ENCODE measurements around the gene UNC13D. TPM values are rescaled to one million over a fixed set of nuclear protein-coding genes. Genes with fewer than 3 reads are reported as not detected.

Gene UNC13D
- total and polyA plus RNA-seq, 2 experiments from 2014 or later: 0.06 to 0.65 TPM

DNA sequence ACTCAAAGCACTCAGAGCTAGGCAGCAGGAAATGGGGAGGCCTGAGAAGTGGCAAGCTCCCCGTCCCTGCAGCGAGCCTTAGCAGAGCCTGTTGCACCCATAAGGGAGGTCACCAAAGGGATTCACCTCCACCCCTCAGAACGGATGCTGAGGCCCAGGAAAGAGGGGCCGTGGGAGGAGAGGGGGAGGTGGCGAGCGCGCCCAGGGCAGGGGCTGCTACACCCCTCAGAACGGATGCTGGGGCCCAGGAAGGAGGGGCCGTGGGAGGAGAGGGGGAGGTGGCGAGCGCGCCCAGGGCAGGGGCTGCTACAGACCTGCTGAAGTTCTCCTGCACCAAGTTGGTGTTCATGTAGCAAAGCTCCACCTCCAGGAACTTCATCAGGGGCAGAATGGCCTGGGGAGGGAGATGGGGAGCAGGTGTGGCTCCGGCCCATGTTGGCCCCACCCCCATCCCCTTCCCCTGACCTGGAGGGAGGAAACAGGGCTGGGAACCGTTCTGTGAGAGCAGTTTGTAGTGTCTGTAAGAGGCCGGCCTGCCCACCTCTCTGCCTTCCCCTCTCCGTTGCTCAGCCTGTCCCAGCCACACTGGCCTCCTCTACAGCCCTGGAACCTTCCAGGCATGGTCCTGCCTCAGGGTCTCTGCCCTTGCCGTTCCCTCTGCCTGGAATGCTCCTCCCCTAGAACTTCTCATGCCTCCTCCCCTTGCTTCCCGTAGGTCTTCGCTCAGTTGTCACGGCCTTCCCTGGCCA, 11.4 kb downstream of the UNC13D start:
- TF ChIP-seq EZH2 (IDR thresholded peaks at IDR 0.05; ENCODE audit: insufficient read depth, poor library complexity, severe bottlenecking): no peak
- no peak for TF ChIP-seq EZH2phosphoT487 (IDR thresholded peaks at IDR 0.05; ENCODE audit: insufficient read depth, low read depth)
- H3K27me3 ChIP-seq (replicated peaks; ENCODE audit: insufficient read depth): no peaks in the 10 kb centered on the region
- peaks cover 9% of the 10 kb centered on the region for H3K4me1 ChIP-seq (ENCODE audit: insufficient read depth)
- H3K4me3 ChIP-seq: no peak overlapping the region
- H3F3A ChIP-seq (ENCODE audit: insufficient read depth): no peaks in the 10 kb centered on the region
- H2AFZ ChIP-seq: no peak overlapping the region
- H3K9ac ChIP-seq: no peak overlapping the region
- WGBS, 2 experiments (ENCODE audit: low coverage in 1 of 2, low lambda C conversion rate in 2 of 2, missing lambda C conversion rate in 2 of 2): 69 to 72% methylated on average over 9 to 20 of the region's 20 CpGs
- in situ Hi-C loops (cut with MboI): no loop called here
- no peaks in the 10 kb centered on the region for H3K9me3 ChIP-seq (ENCODE audit: low read depth)
- H3K9me2 ChIP-seq (ENCODE audit: insufficient read depth): no peaks in the 10 kb centered on the region
- H3K4me2 ChIP-seq (ENCODE audit: unreplicated experiment): no peak overlapping the region
- no peak overlapping the region for H3K27ac ChIP-seq
- H3K36me3 ChIP-seq (ENCODE audit: low read depth): no peaks in the 10 kb centered on the region
- no peak for DNase-seq
- no peaks in the 10 kb centered on the region for H4K20me1 ChIP-seq (ENCODE audit: insufficient read depth)
- no peaks in the 10 kb centered on the region for H3K79me2 ChIP-seq (ENCODE audit: insufficient read depth)

DNA sequence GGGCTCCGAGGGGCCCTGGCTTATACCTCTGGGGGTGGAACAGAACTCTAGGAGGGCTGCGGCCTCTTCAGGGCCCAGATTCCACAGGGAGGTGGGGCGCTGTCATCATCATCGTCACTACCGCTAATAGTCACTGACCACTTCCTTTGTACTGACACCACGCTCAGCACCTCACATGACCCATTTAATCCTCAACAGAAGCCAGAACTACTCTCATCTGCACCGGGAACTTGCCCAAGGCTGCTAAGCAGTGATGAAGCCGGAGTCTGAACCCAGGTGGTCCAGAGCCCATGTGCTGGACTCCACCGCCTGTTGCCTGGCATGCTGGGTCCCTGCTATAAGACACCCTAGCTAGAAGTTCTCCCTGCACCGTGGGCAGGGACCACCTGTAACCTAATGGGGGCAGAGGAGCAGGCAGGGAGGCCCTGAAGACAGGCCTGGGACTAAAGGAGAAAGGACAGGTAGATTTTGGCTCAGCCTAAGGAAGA, 12.0 kb downstream of the UNC13D start:
- Histone ChIP-seq H3K27ac (no peak overlapping the region), H3K36me3 (ENCODE audit: low read depth) (no peaks in the 10 kb centered on the region), H4K20me1 (ENCODE audit: insufficient read depth) (no peaks in the 10 kb centered on the region), H3K79me2 (ENCODE audit: insufficient read depth) (no peaks in the 10 kb centered on the region), H3F3A (ENCODE audit: insufficient read depth) (no peaks in the 10 kb centered on the region), H3K4me2 (ENCODE audit: unreplicated experiment) (no peak overlapping the region), H3K4me3 (no peak overlapping the region), H3K9ac (no peak overlapping the region), H2AFZ (no peak overlapping the region), H3K4me1 (ENCODE audit: insufficient read depth) (peaks cover 9% of the 10 kb centered on the region), H3K27me3 (replicated peaks; ENCODE audit: insufficient read depth) (no peaks in the 10 kb centered on the region), H3K9me2 (ENCODE audit: insufficient read depth) (no peaks in the 10 kb centered on the region), H3K9me3 (ENCODE audit: low read depth) (no peaks in the 10 kb centered on the region)
- no peak for TF ChIP-seq EZH2 (IDR thresholded peaks at IDR 0.05; ENCODE audit: insufficient read depth, poor library complexity, severe bottlenecking)
- TF ChIP-seq EZH2phosphoT487 (IDR thresholded peaks at IDR 0.05; ENCODE audit: insufficient read depth, low read depth): peak; percentile 80; the same call in 1 of the 2 replicates
- DNase-seq: peak; percentile 76
- 73 to 78% methylated on average over 10 of the region's 10 CpGs for WGBS, 2 experiments (ENCODE audit: low coverage in 1 of 2, low lambda C conversion rate in 2 of 2, missing lambda C conversion rate in 2 of 2)
- in situ Hi-C loops (cut with MboI): no loop called here

DNA sequence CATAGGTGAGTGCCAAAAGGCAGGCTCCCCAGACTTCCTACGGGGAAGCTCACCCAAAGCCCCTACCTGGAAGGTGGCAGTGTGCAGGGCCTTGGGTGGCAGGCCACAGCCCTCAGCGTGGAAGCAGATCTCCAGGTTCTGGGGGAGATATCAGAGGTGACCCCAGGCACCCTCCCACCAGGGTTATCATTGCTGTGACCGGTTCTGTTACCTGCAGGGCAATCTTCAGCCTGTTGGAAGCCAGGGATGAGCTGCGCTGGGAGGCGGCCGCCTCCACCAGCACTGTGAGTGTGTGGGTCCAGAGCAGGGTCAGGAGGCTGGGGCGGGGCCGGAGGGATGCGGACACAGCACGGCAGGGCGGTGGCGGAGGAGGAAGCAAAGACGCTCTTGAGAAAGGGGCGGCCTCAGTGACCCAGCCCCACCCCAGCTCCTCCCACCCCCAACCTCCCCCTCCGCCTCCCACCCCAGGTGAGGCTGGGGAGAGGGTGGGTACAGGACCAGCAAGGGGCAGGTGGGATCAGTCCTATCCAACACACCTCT, 13.1 kb downstream of the UNC13D start:
- H3K36me3 ChIP-seq (ENCODE audit: low read depth): no peaks in the 10 kb centered on the region
- in situ Hi-C loops (cut with MboI): no loop called here
- no peaks in the 10 kb centered on the region for H3K27me3 ChIP-seq (replicated peaks; ENCODE audit: insufficient read depth)
- H2AFZ ChIP-seq: no peak overlapping the region
- H3K9me2 ChIP-seq (ENCODE audit: insufficient read depth): no peaks in the 10 kb centered on the region
- TF ChIP-seq EZH2phosphoT487 (IDR thresholded peaks at IDR 0.05; ENCODE audit: insufficient read depth, low read depth): no peak
- no peak for TF ChIP-seq EZH2 (IDR thresholded peaks at IDR 0.05; ENCODE audit: insufficient read depth, poor library complexity, severe bottlenecking)
- no peak overlapping the region for H3K9ac ChIP-seq
- H3K9me3 ChIP-seq (ENCODE audit: low read depth): no peaks in the 10 kb centered on the region
- no peak overlapping the region for H3K4me2 ChIP-seq (ENCODE audit: unreplicated experiment)
- no peaks in the 10 kb centered on the region for H3F3A ChIP-seq (ENCODE audit: insufficient read depth)
- H4K20me1 ChIP-seq (ENCODE audit: insufficient read depth): no peaks in the 10 kb centered on the region
- 78 to 87% methylated on average over 6 to 15 of the region's 15 CpGs for WGBS, 2 experiments (ENCODE audit: low coverage in 1 of 2, low lambda C conversion rate in 2 of 2, missing lambda C conversion rate in 2 of 2)
- DNase-seq: no peak
- H3K27ac ChIP-seq: no peak overlapping the region
- H3K4me3 ChIP-seq: no peak overlapping the region
- H3K79me2 ChIP-seq (ENCODE audit: insufficient read depth): no peaks in the 10 kb centered on the region
- peaks cover 9% of the 10 kb centered on the region for H3K4me1 ChIP-seq (ENCODE audit: insufficient read depth)

DNA sequence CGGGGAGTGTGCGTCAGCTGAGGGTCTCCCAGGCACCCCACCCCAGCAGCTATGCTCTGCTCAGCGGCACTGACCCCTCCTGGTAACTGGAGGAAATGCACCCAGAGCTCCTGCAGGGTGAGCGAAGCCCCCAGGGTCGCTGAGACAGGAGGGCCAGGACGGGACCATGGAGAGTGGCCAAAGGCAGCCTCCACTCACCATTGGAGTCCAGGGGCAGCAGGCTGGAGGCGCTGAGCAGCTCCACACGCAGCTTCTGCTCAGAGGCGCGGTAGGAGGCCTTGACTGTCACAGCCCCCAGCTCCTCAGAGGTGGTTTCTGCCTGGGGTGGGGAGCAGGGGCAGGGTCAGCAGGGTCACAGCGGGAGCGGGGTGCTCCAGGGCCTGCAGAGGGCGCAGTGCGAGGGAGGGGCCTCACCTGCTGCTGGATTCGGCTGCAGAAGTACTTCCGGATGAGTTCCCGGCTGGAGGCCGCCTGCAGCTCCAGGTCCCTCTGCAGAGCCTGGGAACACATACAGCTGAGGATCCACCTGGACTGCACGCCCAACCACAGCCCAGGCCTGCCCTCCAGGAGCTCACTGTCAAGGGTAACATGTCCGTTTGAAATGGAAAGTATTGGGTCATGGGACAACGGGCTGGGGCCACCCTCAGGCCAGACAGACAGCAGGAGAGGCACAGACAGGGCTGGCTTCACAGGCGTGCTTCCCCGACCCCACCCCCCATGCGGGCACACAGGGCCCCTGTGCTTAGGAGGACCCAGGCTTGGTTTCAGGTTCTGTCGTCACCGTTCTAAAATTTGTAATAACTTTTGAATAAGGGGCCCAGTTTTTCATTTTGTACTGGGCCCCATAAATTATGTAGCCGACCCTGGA, 13.8 kb downstream of the UNC13D start:
- Histone ChIP-seq H3K4me2 (ENCODE audit: unreplicated experiment) (no peak overlapping the region), H4K20me1 (ENCODE audit: insufficient read depth) (no peaks in the 10 kb centered on the region), H3K27me3 (replicated peaks; ENCODE audit: insufficient read depth) (no peaks in the 10 kb centered on the region), H2AFZ (no peak overlapping the region), H3K36me3 (ENCODE audit: low read depth) (no peaks in the 10 kb centered on the region), H3K4me3 (no peak overlapping the region), H3K9me2 (ENCODE audit: insufficient read depth) (no peaks in the 10 kb centered on the region), H3K79me2 (ENCODE audit: insufficient read depth) (no peaks in the 10 kb centered on the region), H3K27ac (no peak overlapping the region), H3K4me1 (ENCODE audit: insufficient read depth) (peaks cover 9% of the 10 kb centered on the region), H3K9ac (no peak overlapping the region), H3F3A (ENCODE audit: insufficient read depth) (no peaks in the 10 kb centered on the region), H3K9me3 (ENCODE audit: low read depth) (no peaks in the 10 kb centered on the region)
- peak; percentile 20 for DNase-seq
- in situ Hi-C loops (cut with MboI): no loop called here
- TF ChIP-seq EZH2 (IDR thresholded peaks at IDR 0.05; ENCODE audit: insufficient read depth, poor library complexity, severe bottlenecking): no peak
- TF ChIP-seq EZH2phosphoT487 (IDR thresholded peaks at IDR 0.05; ENCODE audit: insufficient read depth, low read depth): no peak
- 77% methylated on average over 24 to 27 of the region's 27 CpGs for WGBS, 2 experiments (ENCODE audit: low coverage in 1 of 2, low lambda C conversion rate in 2 of 2, missing lambda C conversion rate in 2 of 2)

Measured in GM23248 (cell line).